Measurements from ENCODE around the gene MSH2.

- TF ChIP-seq SIN3A (IDR thresholded peaks at IDR 0.05; ENCODE audit: borderline replicate concordance, insufficient read depth, low read length) (no peak), TAF1 (IDR thresholded peaks at IDR 0.05; ENCODE audit: borderline replicate concordance, insufficient read depth, low read length) (no peak), REST (IDR thresholded peaks at IDR 0.05; ENCODE audit: insufficient read depth in 1 of 2, low read depth in 2 of 2, low read length in 2 of 2) (no peak), POLR2AphosphoS5 (IDR thresholded peaks at IDR 0.05; ENCODE audit: low read depth, low read length) (no peak), FOXP2 (optimal IDR thresholded peaks at IDR 0.05; ENCODE audit: borderline replicate concordance, extremely low read depth, extremely low read length, insufficient read depth) (no peak)
These were observed 984 bp upstream of the MSH2 start for GRCh38 chr2:47401789-47402554.

Measured in PFSK-1 (cell line).